ENCODE data around the gene PYDC2.

DNA sequence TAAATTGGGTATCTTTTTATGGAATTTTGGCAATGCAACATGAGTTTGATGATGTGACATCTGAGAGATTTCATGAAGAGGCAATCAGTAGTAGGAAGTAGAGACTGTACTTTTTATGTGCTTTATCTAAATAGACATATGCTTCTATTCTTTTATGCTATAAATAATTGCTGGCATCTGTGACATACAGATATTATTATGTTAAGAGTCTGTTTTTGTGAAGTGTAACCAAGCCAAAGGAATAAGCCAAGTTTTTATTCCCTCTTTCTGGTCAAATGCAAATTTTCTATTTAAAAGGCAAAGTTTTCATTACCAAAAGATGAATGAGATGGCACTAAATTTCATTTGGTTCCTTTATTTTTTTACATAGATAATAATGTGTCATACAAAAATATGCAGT lies 32.4 kb downstream of the PYDC2 start:
- TF ChIP-seq CTCF (IDR thresholded peaks at IDR 0.05): no peak
- no peak for TF ChIP-seq GABPA (IDR thresholded peaks at IDR 0.05; ENCODE audit: low read depth)
- TF ChIP-seq RFX5 (IDR thresholded peaks at IDR 0.05; ENCODE audit: low read length): no peak
- no peak for TF ChIP-seq EP300 (IDR thresholded peaks at IDR 0.05; ENCODE audit: borderline replicate concordance in 1 of 2, low read depth in 1 of 2, low read length in 1 of 2)
- TF ChIP-seq POLR2AphosphoS5 (IDR thresholded peaks at IDR 0.05; ENCODE audit: low read depth, low read length): no peak
- TF ChIP-seq MXI1 (IDR thresholded peaks at IDR 0.05; ENCODE audit: low read depth, low read length): no peak
- TF ChIP-seq SMC3 (IDR thresholded peaks at IDR 0.05; ENCODE audit: low read depth, low read length): no peak
- TF ChIP-seq TCF12 (IDR thresholded peaks at IDR 0.05): no peak
- TF ChIP-seq TAF1 (IDR thresholded peaks at IDR 0.05; ENCODE audit: borderline replicate concordance, low read depth, low read length): no peak
- TF ChIP-seq MAX (IDR thresholded peaks at IDR 0.05; ENCODE audit: low read depth): no peak
- TF ChIP-seq, protein P1, sequence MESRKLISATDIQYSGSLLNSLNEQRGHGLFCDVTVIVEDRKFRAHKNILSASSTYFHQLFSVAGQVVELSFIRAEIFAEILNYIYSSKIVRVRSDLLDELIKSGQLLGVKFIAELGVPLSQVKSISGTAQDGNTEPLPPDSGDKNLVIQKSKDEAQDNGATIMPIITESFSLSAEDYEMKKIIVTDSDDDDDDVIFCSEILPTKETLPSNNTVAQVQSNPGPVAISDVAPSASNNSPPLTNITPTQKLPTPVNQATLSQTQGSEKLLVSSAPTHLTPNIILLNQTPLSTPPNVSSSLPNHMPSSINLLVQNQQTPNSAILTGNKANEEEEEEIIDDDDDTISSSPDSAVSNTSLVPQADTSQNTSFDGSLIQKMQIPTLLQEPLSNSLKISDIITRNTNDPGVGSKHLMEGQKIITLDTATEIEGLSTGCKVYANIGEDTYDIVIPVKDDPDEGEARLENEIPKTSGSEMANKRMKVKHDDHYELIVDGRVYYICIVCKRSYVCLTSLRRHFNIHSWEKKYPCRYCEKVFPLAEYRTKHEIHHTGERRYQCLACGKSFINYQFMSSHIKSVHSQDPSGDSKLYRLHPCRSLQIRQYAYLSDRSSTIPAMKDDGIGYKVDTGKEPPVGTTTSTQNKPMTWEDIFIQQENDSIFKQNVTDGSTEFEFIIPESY (IDR thresholded peaks at IDR 0.05; ENCODE audit: borderline replicate concordance, low read depth): no peak
- TF ChIP-seq EZH2phosphoT487 (IDR thresholded peaks at IDR 0.05; ENCODE audit: borderline replicate concordance, low read depth): no peak
- TF ChIP-seq USF2 (IDR thresholded peaks at IDR 0.05; ENCODE audit: borderline replicate concordance, low read depth, low read length): no peak
